ENCODE measurements around the gene PRPH.

PRPH gene

DNA sequence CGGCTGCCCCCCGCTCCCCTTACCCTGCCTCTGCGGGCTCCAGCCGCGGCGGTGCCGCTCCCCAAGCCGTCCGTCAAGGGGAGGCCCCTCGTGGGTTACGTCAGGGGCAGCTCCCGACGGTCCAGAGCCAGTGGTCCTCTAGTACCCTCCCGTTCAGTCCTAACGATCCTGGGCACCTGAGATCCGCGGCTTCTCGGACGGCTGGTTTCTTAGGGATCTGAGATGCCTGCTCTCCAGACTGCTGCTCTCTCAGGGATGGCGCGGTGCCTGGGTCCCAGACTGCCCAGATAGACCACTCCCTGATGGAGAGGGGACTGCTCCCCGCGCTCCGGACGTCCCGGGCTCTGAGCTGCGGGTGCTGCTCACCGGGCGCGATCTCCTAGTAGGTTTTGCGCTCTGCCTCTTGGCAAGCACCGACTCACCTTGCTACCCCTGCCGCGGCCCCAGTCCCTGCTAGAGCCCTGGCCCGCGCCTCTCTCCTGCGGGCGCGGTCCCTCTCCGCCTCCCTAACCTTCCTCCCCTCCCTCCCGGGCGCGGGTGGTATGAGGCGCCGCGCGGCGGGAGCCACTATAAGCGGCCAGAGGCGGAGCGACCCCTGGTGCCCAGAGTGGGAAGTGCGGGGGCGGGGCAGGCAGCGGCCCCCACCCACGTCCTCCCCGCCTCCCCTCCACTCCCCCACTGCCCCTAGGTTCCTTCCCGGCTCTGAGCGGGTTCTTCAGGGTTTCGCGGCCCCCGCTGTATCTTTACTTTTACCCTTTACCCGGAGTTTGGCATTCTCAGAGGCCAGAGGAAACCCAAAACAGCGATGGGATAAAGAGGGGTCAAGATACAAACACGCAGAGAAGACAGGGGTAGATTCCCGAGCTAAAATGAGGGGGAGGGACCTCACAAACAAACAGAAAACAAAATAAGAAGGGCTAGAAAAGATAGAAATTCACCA, 42.0 kb downstream of the PRPH start, which contains the start of gene C1QL4:
TSS of gene C1QL4 (minus strand) at position 544 of the 940 bp plus-strand sequence. CDS start 711 bp downstream, outside the sequence.
- Histone ChIP-seq H3K4me3 (ENCODE audit: insufficient read length, low read depth) (peak within 1 kb of the TSS; percentile 60), H3K27me3 (ENCODE audit: insufficient read depth, insufficient read length) (peaks cover 57% of the 10 kb centered on the region), H3K9ac (ENCODE audit: insufficient read length, low read depth) (peak within 1 kb of the TSS; percentile 79), H3K4me1 (ENCODE audit: insufficient read depth, insufficient read length) (peaks cover 34% of the 10 kb centered on the region), H3K36me3 (ENCODE audit: insufficient read depth, insufficient read length, low read length) (peaks cover 5% of the 10 kb centered on the region), H3K9me3 (ENCODE audit: insufficient read depth, low read length) (no peaks in the 10 kb centered on the region; the same call in 1 of the 2 replicates)
- no peak for TF ChIP-seq ZNF274 (IDR thresholded peaks at IDR 0.05; ENCODE audit: low read depth, low read length)
- no peak for TF ChIP-seq SUZ12 (IDR thresholded peaks at IDR 0.05; ENCODE audit: extremely low read depth, insufficient read depth, insufficient read length)
- no peak for TF ChIP-seq YY1 (IDR thresholded peaks at IDR 0.05; ENCODE audit: insufficient read depth, insufficient read length)
- no peak for DNase-seq (ENCODE audit: low read depth, low spot score)

DNA sequence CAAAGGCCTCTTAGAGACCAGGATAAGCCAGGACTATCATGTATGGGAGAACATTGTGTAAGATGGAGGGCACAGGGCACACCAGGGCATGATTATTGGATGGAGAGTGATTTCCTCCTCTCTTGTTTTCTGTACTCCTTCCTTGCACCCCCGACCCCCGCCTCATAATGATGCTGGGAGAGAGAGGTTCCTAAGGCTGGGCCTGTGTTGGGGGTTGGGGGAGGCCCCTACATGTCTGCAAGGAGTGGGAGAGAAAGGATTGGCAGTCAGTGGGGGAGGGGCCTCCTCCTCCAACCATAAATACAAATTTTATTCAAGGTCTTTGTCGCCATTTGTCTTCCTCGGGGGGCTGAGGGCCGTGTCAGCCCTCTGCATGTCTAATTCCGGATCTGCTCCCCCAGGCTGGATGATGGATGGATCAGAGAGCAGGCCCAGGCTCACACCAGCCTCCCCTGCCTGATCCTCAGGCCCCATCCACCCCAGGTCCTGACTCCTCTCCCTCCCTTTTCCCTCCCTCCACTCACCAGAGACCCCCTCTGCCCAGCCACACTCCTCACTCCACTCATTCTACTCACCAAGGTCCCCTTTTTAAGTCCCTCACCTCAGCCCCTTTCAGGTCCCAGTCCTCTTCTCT, 44.0 kb downstream of the PRPH start:
- Histone ChIP-seq H3K36me3 (ENCODE audit: insufficient read depth, insufficient read length, low read length) (no peaks in the 10 kb centered on the region), H3K27me3 (ENCODE audit: insufficient read depth, insufficient read length) (peaks cover 73% of the 10 kb centered on the region), H3K4me3 (ENCODE audit: insufficient read length, low read depth) (no peak overlapping the region), H3K9ac (ENCODE audit: insufficient read length, low read depth) (peak overlapping the region; percentile 63), H3K9me3 (ENCODE audit: insufficient read depth, low read length) (no peaks in the 10 kb centered on the region; the same call in 1 of the 2 replicates), H3K4me1 (ENCODE audit: insufficient read depth, insufficient read length) (peaks cover 38% of the 10 kb centered on the region)
- no peak for DNase-seq (ENCODE audit: low read depth, low spot score)
- TF ChIP-seq SUZ12 (IDR thresholded peaks at IDR 0.05; ENCODE audit: extremely low read depth, insufficient read depth, insufficient read length) (no peak), ZNF274 (IDR thresholded peaks at IDR 0.05; ENCODE audit: low read depth, low read length) (no peak), YY1 (IDR thresholded peaks at IDR 0.05; ENCODE audit: insufficient read depth, insufficient read length) (no peak)

DNA sequence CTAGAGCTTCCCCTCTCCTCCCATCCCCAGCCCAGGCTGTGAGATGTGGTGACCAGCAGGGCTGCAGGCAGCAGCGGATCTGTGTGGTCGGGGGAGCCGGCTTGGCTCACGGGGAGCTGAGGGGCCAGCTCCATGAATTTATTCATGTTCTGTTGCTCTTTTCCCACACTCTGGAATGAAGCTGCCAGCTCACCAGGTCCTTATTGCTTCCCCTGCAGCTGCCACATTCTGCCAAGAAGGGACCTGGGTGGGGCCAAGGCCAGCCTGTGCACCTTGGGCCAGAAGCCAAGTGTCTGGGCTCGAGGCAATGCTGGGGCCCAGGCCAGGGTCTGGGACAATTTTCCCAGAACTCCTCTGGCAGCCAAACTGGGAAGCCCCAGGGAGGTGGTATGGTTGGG, 44.5 kb downstream of the PRPH start:
- Histone ChIP-seq H3K4me3 (ENCODE audit: insufficient read length, low read depth) (no peak overlapping the region), H3K9ac (ENCODE audit: insufficient read length, low read depth) (peak overlapping the region; percentile 63), H3K36me3 (ENCODE audit: insufficient read depth, insufficient read length, low read length) (no peaks in the 10 kb centered on the region), H3K9me3 (ENCODE audit: insufficient read depth, low read length) (no peaks in the 10 kb centered on the region; the same call in 1 of the 2 replicates), H3K4me1 (ENCODE audit: insufficient read depth, insufficient read length) (peaks cover 39% of the 10 kb centered on the region), H3K27me3 (ENCODE audit: insufficient read depth, insufficient read length) (peaks cover 79% of the 10 kb centered on the region)
- DNase-seq (ENCODE audit: low read depth, low spot score) = no peak
- TF ChIP-seq YY1 (IDR thresholded peaks at IDR 0.05; ENCODE audit: insufficient read depth, insufficient read length) (no peak), ZNF274 (IDR thresholded peaks at IDR 0.05; ENCODE audit: low read depth, low read length) (no peak), SUZ12 (IDR thresholded peaks at IDR 0.05; ENCODE audit: extremely low read depth, insufficient read depth, insufficient read length) (no peak)

DNA sequence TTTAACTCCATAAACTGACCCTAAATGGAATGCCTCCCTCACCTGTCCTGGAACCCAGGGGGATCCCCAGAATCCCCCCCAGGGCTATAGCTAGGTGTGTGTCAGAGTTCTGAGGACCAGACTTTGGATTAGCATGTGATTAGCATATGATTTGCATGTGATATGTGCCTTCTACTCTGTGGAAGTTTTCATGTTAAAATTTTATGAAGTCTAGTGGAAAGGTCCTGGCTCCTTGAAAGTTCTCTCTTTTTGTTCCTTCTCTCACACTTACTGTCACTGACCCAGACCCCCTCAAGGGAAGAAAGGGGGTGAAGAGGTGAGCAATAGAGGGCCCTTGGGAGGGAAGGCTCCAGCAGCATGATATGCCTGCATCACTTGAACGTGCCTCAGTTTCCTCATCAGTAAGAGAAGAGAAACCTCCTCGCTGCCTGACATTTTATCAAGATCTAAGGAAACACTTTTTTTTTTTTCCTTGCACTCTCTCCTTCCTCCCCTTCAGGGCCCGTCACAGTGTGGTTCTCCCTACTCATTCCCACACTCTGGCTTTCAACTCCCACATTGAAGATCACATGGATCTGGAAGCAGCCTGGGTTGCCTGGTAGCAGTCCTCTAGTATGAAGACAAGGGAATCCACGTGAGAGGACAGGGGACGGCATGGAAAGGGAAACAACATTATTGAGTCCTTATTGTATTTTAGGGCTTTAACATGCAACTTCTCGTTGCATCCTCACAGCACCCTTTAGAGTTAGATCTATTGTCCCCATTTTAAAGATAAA, 45.3 kb downstream of the PRPH start:
- no peaks in the 10 kb centered on the region; the same call in 1 of the 2 replicates for H3K9me3 ChIP-seq (ENCODE audit: insufficient read depth, low read length)
- no peak for TF ChIP-seq SUZ12 (IDR thresholded peaks at IDR 0.05; ENCODE audit: extremely low read depth, insufficient read depth, insufficient read length)
- TF ChIP-seq ZNF274 (IDR thresholded peaks at IDR 0.05; ENCODE audit: low read depth, low read length) = no peak
- H3K4me1 ChIP-seq (ENCODE audit: insufficient read depth, insufficient read length) = peaks cover 31% of the 10 kb centered on the region
- H3K27me3 ChIP-seq (ENCODE audit: insufficient read depth, insufficient read length) = peaks cover 86% of the 10 kb centered on the region
- no peak overlapping the region for H3K9ac ChIP-seq (ENCODE audit: insufficient read length, low read depth)
- no peak for DNase-seq (ENCODE audit: low read depth, low spot score)
- H3K36me3 ChIP-seq (ENCODE audit: insufficient read depth, insufficient read length, low read length) = no peaks in the 10 kb centered on the region
- H3K4me3 ChIP-seq (ENCODE audit: insufficient read length, low read depth) = no peak overlapping the region

DNA sequence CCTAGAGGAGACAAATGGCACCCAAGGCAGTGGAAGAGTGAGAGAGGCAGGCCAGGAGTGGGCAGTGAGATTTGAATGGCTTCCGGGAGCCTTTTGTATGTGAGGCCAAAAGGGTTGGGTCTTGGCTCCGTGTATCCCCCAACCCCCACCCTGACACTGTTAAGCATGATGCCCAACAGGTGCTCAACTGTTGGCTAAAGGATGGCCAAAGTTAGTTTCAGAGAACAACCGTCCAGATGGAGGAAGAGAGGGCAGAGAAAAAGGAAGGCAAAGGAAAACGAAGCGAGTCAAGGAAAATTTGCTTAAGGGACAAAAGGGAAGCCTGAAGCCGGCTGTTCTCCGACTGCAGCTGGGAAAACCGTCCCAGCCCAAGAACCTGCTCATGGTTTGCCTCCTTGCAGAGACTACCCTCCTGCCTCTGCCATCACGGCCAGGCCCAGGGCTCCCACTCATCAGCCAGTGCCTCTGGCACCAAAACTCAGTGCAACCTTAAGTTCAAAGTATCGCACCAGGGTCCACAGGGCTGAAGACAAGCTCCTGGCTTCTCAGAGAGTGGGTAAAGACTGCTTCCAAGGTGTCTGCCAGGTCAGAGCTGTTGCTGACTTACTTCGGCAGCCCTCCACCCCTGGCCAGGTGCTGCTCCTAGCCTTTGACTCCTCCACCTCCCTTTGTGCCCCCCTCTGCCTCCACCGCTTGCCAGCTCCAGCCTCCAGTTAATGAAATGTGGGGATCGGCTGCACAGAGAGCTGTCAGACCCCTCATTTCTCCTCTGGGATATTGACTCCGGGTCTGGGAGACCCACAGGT, 46.2 kb downstream of the PRPH start:
- H3K9ac ChIP-seq (ENCODE audit: insufficient read length, low read depth) = no peak overlapping the region
- TF ChIP-seq YY1 (IDR thresholded peaks at IDR 0.05; ENCODE audit: insufficient read depth, insufficient read length) (no peak), SUZ12 (IDR thresholded peaks at IDR 0.05; ENCODE audit: extremely low read depth, insufficient read depth, insufficient read length) (no peak), ZNF274 (IDR thresholded peaks at IDR 0.05; ENCODE audit: low read depth, low read length) (no peak)
- peaks cover 87% of the 10 kb centered on the region for H3K27me3 ChIP-seq (ENCODE audit: insufficient read depth, insufficient read length)
- no peak for DNase-seq (ENCODE audit: low read depth, low spot score)
- H3K4me1 ChIP-seq (ENCODE audit: insufficient read depth, insufficient read length) = peaks cover 28% of the 10 kb centered on the region
- H3K4me3 ChIP-seq (ENCODE audit: insufficient read length, low read depth) = no peak overlapping the region
- H3K36me3 ChIP-seq (ENCODE audit: insufficient read depth, insufficient read length, low read length) = no peaks in the 10 kb centered on the region
- no peaks in the 10 kb centered on the region; the same call in 1 of the 2 replicates for H3K9me3 ChIP-seq (ENCODE audit: insufficient read depth, low read length)

DNA sequence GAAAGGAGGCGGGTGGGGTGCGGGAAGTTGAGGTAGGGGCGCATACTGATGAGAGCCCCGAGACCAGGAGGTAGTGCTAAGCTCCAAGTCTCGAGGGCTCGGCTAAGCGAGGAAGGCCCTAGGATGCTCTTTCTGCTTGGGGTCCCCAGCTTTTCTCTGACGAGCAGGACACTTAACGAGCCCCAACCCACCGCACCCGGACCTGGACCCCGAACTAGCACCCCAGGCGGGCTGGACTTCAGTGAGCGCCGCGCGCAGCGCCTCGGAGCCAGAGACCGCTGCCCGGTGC, 46.8 kb downstream of the PRPH start:
- DNase-seq (ENCODE audit: low read depth, low spot score) = no peak
- Histone ChIP-seq H3K4me1 (ENCODE audit: insufficient read depth, insufficient read length) (peaks cover 23% of the 10 kb centered on the region), H3K9me3 (ENCODE audit: insufficient read depth, low read length) (no peaks in the 10 kb centered on the region; the same call in 1 of the 2 replicates), H3K36me3 (ENCODE audit: insufficient read depth, insufficient read length, low read length) (no peaks in the 10 kb centered on the region), H3K9ac (ENCODE audit: insufficient read length, low read depth) (peak overlapping the region; percentile 73), H3K27me3 (ENCODE audit: insufficient read depth, insufficient read length) (peaks cover 87% of the 10 kb centered on the region), H3K4me3 (ENCODE audit: insufficient read length, low read depth) (peak overlapping the region; percentile 62)
- no peak for TF ChIP-seq SUZ12 (IDR thresholded peaks at IDR 0.05; ENCODE audit: extremely low read depth, insufficient read depth, insufficient read length)
- TF ChIP-seq YY1 (IDR thresholded peaks at IDR 0.05; ENCODE audit: insufficient read depth, insufficient read length) = no peak
- TF ChIP-seq ZNF274 (IDR thresholded peaks at IDR 0.05; ENCODE audit: low read depth, low read length) = no peak

Data from NT2/D1 (cell line).